Peyer's patch (tissue), 4 donors: Measurements from ENCODE around the gene ZNG1F. TPM values are rescaled to one million over a fixed set of nuclear protein-coding genes. Genes with fewer than 3 reads are reported as not detected.
"Not testable (repeated sequence)": the region's sequence is repeated elsewhere in the genome, so short reads cannot be mapped to it uniquely, and the experiment has no call there.

Experiments
- DNase-seq, 3 donors: peaks; one replicate each; pipeline ENCODE4 v3.0.0-alpha.2; 2017 to 2019
- H3K27ac ChIP-seq, 4 donors: fragments of 200-600 bp; sonication (generic); one replicate each; pipeline ENCODE4 v1.5.1; 2016 to 2019
- H3K27me3 ChIP-seq, 2 donors: fragments of 200-600 bp; sonication (generic); one replicate each; pipeline ENCODE4 v1.5.1; 2019
- H3K36me3 ChIP-seq, 3 donors: fragments of 200-600 bp; sonication (generic); one replicate each; pipeline ENCODE4 v1.5.1; 2016 to 2019
- H3K4me1 ChIP-seq, 4 donors: fragments of 200-600 bp; sonication (generic); one replicate each; pipeline ENCODE4 v1.5.1; 2016 to 2019
- H3K4me3 ChIP-seq, 4 donors: fragments of 200-600 bp; sonication (generic); 1 replicate in 3 of 4; 2 replicates in 1 of 4; pipeline ENCODE4 v1.5.1; 2016 to 2019; ENCODE audit warnings: mild to moderate bottlenecking in 1 of 4
- H3K9me3 ChIP-seq, 4 donors: fragments of 200-600 bp; sonication (generic); one replicate each; pipeline ENCODE4 v1.5.1; 2016 to 2019; ENCODE audit warnings: mild to moderate bottlenecking in 1 of 4
- small RNA-seq, 2 donors: library from RNA; depleted of rRNA; stranded (forward); fragments of <200 nt; gene quantifications; one replicate each; pipeline ENCODE3, GENCODE V24; 2016
- total RNA-seq, 4 donors: library from RNA; depleted of rRNA; stranded (reverse); fragments of >200 nt; gene quantifications; one replicate each; pipeline ENCODE4 v1.1.0, GENCODE V29; 2016

Gene ZNG1F
- total RNA-seq, 4 donors from 2014 or later = 6.6 to 34.3 (median 24.1) TPM

GRCh38 chr9:41086215-41086614, 102.9 kb downstream of the ZNG1F start:
- not testable (repeated sequence) for H3K4me1 ChIP-seq, DNase-seq, H3K27ac ChIP-seq, H3K27me3 ChIP-seq, H3K9me3 ChIP-seq, H3K36me3 ChIP-seq, H3K4me3 ChIP-seq

DNA sequence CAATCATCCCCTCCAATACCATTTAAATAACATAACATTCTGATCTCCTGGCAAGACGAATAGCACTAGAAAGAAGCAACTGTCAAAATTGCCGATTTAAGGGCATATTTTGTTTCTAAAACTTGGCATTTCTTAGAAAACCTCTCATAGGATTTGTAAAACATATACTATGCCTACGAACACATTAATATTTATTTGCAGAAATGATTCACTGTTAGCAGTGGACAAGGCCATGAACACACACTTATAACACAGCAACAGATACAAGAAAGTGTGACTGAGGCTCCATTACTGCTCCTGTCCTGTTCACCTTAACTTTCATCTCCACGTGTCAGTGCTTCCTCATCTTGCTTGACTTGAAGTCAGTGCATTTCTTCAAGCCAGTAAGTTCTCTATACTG, 106.8 kb downstream of the ZNG1F start:
- H3K4me3 ChIP-seq, H3K4me1 ChIP-seq, H3K36me3 ChIP-seq, H3K27me3 ChIP-seq, DNase-seq, H3K27ac ChIP-seq, H3K9me3 ChIP-seq: not testable (repeated sequence)

Small RNA genes within 50 kb of the gene (small RNA-seq; reads per million reads assigned to genes)
- gene MIR4477A (0 reads per million in 2 donors), gene RNA5SP530 (0 reads per million in 2 donors)

Other genes starting within 250 kb of the ZNG1F start
- gene FOXD4L6, start 60.6 kb downstream of the ZNG1F start, total RNA-seq = not detected